GM21619 (cell line): ENCODE results near the gene AFF3.

ENCODE experiments used
- ATAC-seq: cut with Tn5 transposase; IDR thresholded peaks from one replicate; pipeline ENCODE4 v1.9.1; 2021; ENCODE audit not compliant: unreplicated experiment

The AFF3 gene

DNA sequence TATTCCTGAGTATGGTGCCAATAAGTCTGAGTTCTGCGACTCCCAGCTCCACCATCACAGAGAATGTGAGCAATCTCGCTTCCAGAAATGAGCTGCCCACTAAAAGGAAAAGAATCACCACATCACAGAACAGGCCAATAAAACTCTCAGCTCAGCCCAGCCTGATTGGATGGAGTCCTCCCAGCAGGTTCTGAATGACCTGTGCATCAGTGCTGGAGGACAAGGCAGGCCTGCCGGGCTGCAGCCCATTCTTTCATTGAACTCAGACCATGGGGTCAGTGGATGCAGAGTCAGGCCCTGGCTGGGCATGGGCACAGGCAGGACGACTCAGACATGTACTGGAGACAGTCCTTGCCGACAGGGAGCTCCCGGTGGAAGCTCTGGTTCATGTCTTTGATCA lies 519.9 kb downstream of the AFF3 start:
- ATAC-seq: no peak

DNA sequence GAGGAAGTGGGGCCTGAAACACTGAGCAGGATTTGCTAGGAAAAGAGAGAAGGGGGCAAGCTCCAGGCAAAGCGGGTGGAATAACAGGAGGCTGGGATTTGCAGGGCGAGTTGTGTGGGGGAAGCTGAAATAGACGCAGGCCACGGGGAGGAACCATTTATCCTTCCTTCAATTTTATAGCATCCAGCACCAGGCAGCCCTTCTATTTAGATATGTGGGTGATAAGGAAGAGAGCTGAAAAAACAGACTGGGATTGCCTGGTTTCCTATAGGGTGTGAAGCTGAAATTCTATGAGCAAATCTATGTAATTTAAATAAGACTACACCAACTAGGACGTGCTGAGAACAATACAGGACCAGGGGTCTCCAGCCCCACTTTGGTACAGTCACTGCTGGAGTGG lies 520.6 kb downstream of the AFF3 start:
- no peak for ATAC-seq

DNA sequence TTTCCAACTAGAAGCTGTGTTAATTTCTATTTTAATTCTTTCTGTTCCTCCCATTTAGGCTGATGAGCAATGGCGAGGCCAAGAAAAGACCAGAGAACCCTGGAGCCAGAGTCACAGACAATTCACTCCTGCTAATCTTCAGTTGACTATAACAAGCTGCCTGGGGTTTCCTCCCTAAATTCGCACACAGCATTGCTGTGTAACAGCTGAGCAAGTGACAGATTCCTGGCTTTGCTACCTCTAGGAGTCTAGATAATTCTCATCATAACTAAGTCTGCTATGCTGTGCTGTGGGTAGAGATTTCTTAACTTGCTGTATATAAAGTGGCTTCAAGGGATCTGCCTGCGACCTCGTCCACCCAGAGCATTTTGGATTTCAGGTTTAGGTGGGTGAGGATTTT lies 521.3 kb downstream of the AFF3 start:
- ATAC-seq: no peak

DNA sequence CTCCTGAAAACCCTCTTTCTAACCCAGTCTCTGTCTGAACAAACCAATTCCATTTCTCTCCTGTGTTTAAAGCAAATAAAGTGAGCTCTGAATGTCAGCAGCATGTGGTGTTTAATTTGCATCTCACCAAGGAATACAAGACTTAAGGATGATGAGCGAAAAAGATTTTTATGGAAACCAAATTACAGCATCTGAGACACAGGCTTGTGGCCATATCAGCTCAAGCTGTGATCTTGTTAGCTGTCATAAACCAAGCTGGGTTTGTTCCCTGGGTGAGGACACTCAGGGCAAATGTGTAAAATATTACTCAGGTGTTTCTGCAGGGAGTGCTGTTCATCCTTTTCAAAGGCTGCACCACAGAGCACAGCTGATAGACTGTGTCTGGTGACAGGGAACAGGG lies 523.2 kb downstream of the AFF3 start:
- ATAC-seq: no peak

DNA sequence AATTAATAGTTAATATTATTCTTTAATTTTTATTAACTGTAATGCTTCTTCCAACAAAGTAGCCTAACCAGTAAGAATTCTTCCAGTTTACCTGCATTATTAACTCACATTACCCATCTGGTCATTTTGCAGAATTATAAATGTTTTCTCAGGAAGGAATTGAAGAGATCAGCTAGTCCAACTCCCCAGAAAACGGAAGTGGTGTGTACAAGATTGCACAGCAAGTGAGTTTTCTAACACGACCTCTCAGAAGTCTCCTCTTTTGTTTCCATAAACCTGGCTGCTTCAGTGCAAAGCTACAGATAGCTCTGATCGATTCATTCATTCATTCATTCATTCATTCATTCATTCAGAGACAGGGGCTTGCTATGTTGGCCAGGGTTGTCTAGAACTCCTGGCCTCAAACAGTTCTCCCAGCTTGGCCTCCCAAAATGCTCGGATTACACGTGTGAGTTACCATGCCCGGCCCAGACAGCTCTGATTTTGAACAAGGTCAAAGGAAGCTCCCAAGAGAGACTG lies 523.8 kb downstream of the AFF3 start:
- ATAC-seq: no peak

DNA sequence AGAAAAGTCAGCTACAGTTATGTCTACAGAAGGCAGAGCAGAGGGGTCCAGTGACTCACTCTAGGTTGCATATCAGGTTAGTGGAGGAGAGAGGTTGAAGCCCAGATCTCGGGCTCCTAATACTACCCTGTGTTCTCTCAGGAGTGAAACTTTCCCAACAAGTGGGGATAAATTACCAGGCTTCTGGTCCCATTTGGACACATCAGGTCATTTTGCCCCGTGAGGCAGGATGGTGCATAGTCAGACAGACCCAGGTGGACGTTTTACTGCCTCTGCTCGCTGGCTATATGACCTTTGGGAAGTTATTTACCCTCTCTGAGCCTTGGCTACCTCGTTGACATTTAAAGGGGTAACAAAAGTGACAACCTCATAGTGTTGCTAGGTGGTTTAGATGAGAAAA lies 524.6 kb downstream of the AFF3 start:
- ATAC-seq: no peak

DNA sequence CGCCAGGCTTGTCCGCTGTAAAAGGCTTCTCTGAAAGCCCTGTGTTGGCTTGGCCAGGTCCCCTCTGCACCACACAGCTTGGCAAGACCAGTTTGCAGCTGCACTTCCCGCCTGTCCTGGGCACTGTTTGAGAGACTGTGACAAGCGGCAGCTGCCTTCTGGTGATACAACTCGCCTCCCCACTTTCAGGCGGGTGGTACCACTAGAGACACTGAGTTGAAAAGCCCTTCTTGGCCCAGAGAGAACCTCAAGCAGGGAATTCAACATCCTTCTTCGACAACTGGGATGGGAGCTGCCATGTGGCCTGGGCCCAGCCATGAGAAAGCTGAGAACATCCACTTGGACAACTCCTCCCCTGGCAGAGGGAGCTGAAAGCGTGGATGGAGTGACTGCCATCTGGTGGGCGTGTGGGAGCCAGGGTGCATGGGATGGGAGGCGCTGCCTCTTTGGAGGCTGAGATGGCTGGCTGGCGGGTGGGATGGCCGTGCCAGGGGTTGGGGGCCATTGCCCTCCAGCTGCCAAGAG lies 527.1 kb downstream of the AFF3 start:
- no peak for ATAC-seq

DNA sequence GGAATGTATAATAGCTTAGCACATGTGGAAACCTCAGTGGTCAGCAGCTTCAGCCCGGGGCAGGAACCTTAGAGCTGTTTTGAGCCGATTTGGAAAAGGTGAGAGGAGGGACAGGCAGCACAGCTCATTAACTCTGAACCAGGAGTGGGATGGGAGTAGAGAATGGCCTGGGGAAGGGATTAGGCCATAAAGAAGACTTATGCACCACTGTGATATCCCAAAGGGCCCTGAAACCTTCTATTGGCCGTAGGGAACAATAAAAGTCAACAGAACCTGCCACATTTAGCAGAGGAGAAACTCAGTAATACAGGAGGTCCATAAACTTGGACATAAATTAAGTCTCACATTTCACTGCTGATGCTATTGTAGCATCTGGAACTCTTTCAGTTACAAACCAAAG lies 528.4 kb downstream of the AFF3 start:
- no peak for ATAC-seq

DNA sequence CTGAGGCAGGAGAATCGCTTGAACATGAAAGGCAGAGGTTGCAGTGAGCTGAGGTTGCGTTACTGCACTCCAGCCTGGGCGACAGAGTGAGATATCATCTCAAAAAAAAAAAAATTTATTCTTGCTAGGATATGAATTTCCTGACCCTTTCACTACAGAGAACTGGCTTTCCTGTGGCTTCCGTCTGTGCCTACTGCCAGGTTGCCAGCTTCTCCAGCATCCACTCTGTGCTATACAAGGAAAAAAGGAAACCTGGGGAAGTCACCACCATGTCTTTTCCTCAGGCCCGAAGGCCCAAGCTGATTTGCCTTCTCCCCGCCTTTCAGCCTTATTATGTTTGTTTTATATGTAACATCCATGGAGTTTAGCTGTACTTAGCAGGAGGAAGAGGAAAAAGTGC lies 530.6 kb downstream of the AFF3 start:
- ATAC-seq: no peak

DNA sequence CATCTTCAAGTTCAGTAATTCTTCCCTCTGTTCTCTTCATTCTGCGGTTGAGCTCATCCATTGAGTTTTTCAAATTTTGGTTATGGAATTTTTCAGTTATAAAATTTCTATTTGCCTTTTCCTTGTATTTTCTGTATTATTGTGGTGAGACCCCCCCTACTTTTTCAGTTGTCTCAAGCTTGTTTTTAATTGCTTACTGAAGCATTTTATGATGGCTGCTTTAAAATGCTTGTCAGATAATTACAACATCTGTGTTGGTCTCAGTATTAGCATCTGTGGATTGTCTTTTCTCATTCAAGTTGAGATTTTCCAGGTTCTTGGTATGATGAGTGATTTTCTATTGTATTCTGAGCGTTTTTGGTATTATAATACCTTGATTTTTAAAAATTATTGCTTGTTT lies 531.4 kb downstream of the AFF3 start:
- ATAC-seq: no peak

DNA sequence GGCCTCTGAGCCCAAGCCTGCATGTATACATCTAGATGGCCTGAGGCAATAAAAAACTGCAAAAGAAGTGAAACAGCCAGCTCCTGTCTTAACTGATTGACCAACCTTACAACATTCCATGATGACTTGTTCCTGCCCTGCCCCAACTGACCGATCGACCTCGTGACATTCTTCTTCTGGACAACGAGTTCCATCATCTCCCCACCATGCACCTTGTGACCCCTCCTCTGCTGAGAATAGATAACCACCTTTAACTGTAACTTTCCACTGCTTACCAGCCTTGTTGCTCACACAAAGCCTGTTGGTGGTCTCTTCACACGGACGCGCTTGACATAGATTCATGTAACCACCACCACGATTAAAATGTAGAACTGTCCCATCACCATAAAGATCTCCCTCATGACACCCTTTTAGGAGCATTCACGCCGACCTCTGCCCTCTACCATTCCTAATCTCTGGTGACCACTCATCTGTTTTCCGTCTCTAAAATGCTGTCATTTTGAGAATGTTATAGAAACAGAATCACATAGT lies 532.5 kb downstream of the AFF3 start:
- ATAC-seq: no peak

DNA sequence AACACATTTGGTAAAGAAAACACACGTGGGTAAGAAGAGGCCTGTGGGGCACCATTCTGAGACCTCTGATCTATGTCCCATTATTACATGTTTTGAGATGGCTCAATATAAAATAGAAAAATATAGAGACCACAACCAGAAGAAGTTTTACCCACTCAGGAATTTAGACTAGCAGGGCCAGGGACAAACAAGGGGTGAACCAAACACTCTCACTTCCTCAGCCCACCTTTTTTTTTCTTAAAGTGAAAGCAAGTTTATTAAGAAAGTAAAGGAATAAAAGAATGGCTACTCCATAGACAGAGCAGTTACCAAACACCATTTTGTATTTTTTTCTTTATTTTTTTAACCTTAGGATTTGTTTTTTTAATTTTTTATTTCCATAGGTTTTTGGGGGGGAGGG lies 533.5 kb downstream of the AFF3 start:
- ATAC-seq: no peak

DNA sequence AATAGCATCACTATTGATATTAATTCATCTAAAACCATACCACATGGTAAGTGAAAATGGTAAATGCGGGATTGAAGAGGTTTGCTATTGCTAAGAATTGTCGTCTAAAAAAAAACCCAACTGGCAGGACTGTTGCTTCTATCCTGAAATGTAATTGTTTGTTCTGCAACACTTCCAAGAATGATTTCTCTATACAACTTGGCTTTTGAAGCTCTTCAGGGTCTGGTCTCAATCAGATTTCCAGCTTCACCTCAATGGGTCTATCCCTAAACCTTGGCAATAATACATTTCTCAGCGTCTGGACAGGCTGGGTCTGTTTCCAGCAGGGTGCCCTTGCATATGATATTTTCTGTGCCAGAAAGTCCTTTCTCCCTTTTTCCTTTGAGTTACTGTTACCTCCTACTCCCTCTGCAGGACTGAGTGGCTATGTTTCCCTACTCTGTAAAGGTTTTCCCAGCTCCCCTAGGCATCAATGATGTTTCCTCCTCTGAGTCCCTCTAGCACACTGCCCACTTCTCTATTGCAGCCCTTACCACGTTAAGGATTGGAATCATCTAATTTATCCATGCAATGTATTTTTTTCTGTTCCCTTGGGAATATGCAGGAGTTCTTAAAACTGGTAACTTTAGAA lies 534.4 kb downstream of the AFF3 start:
- ATAC-seq: no peak

DNA sequence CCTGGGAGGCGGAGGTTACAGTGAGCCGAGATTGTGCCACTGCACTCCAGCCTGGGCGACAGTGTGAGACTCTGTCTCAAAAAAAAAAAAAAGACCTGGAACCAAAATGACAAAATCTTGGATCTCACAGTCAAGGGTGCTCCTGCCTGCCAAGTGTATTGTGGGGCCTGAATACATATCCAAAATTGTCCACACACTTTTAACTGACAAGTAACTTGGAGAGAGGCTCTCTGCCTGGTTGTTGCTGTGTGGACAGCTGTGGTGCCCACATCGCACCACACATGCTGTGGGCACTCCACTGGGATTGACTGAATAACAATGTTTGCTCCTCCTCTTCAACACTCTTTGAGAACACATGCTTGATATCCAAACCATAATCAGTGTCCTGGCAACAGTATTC lies 534.9 kb downstream of the AFF3 start:
- ATAC-seq: no peak

DNA sequence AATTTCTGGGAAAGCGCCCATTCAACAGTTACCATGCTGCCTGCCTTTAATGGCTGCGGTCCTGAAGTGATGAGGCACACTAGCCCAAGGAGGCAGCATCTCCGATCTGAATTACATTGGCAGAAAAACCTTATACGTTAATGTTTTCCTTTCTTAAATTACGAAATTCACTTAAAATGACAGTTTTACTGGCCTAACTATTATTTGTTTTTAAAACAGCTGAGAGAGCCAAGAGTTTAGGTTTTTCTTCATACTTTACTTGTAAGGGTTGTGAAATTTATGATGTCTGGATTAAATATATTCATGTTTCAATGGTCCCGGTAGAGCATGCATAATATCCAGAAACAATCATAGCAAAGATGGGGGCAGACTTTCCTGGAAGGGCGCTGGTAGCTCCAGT lies 537.4 kb downstream of the AFF3 start:
- ATAC-seq: no peak

DNA sequence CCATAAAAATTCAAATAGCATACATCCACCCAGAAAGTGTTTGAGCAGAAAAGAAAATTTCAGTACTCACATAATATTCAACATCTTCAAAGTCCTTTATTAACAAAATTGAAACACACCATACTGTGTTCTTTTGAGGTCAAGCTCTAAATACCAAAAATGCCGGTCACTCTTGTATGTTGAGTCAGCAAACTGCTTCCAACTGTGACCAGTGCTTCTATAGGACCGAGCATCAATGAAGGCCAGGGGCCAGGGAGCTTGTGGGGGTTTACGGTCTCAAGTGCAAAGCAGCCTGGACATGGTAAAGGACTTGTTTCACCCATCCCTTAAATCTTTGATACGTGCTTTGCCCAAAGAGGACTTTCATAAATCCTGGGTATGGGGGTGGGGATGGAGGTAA lies 539.9 kb downstream of the AFF3 start:
- no peak for ATAC-seq

DNA sequence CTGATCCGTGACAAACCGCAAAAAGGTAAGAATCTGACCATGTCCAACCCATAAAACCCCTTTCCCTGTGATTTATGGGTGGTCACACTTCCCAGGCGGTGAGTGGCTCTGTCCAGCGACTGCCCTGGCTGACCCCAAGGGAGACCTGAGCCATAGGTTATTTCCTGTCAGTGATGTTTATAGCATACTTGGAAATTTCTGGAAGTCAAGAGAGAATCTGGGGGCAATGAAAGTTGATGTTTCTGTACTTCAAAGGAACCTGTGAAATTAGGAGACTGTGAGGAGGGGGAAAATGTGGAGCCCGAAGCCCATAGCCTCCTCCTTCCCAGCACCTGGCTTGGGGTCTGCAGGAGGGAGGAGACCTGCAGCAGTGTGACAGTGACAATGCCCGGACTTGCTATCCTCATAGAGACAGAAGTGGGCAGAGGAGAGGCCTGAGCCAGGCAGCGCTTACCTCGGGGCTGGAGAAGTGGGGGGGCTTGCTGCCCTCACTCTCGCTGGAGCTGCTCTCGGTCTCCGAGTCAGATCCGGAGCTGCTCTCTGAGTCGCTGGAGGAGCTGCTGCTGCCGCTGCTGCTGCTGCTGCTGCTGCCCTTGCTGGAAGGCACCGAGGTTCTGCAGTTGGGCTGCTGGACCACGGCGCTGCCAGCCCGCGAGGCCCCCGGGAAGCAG lies 541.3 kb downstream of the AFF3 start:
- ATAC-seq: no peak

DNA sequence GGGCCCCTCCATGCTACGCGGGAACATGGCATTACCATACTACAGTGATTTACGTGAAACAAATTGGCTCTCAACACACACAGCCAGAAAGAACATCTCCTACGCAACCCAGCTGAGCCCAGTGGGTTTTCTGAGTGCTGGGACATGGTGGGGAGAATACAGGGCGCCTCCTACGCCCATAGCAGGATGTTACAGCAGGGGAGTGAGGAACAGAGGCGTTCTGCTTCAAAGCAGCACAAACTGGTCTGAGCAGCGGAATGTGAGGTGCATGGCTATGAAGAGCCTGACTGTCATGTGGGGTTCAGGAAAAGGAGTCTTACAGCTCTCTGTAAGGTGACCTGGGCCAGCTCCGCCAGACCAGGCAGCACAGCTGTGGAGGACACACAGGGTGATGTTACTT lies 543.9 kb downstream of the AFF3 start:
- no peak for ATAC-seq

DNA sequence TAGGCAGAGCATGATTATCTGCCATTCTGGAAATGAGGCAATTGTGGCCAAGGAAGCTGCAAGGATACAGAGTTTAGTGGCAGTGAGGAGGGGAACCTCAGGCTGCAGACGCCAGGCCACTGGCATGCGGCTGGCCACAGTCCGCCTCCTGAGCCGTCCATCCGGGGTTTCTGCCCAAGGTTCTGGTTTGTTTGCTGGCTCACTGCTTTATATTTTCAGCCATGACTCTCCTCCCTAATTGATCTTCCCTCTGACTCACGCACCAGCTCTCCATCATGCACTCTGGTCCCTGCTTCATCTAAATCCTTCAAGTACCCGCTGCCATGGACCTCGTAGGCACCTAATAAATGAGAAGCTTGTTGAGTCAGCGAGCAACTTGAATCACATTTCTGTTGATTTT lies 544.8 kb downstream of the AFF3 start:
- ATAC-seq: no peak

DNA sequence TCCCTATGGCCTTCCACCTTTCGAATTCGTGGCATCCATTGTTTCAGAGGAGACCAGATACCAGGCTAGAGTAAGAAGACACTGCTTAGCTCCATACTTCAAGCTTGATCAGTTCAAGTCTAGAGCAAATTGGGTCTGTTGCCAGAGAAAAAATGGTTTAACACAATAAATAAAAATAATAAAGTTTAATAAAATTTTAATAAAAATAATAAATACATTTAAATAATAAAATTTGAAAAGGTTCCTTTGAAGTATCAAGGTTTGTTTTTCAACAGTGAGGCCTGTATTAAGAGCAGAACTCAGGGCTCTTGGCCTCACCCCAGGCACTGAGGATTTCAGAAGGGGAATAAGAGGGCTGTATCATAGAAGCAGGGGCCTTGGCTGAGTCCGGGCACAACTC lies 547.0 kb downstream of the AFF3 start:
- ATAC-seq: no peak

DNA sequence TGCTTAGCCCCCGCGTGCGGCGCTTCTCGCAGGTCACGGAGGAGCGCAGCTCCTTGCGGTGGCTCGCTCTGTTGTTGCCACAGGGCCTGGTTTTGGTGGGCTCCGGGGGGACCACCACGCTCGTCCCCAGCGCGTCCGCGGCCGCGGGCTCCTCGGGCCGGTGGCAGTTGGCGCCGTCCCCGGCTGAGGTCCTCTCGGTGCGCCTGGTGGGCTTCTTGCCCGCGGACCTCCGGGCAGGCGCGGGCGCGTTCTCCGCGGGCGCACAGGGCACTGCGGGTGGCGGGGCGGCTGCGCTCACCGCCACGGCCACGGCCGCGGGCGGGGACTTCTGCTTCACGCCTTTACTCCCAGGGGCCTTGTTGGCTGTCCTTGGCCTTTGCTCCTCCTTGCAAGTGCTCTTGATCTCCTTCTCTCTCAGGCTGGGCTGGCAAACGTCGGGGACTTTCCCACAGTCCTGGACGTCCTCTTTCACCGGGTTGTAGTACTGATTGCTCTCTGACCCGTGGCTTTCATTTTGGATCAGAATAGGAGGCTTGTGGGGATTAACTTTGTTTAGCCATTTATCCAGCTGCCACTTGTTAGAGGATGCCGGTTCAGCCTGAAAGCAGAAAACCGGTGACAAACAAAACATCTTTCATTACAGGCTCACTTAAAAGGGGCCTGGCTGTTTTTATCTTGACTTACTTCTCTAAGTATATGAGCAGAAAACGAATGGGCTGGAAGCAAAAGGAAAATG lies 548.5 kb downstream of the AFF3 start:
- no peak for ATAC-seq

DNA sequence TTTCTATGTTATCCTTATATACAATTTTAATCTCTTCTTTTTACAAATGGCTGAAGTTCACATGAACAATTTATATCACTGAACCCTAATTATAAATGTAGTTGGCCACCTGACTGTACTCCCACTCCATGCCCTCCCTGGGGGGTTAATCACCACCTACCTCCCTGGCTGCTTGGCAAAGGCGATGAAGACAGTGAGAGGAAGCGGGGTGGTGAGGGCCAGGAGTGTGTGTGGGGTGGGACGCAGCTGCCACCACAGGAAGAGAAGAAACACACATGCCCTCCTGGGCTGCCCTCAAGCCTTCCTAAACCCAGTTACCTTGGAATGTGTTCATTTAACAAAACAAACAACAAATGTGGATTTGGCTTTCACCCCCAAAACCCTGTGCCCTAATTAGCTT lies 565.6 kb downstream of the AFF3 start:
- ATAC-seq: no peak
